NCI-H446 (cell line): ENCODE measurements around the gene BROX.
A peak's percentile ranks its signal among the peaks of the same experiment; 100 is the strongest.
"Not testable (repeated sequence)": the region's sequence is repeated elsewhere in the genome, so short reads cannot be mapped to it uniquely, and the experiment has no call there.

Source experiments
- DNase-seq, 2 experiments: peaks; one replicate each; lab custom pipeline; 2025; lab: John Stamatoyannopoulos, UW

BROX gene

GRCh38 chr1:222732216-222733159 is 20.1 kb downstream of the BROX start:
- DNase-seq: no peak

DNA sequence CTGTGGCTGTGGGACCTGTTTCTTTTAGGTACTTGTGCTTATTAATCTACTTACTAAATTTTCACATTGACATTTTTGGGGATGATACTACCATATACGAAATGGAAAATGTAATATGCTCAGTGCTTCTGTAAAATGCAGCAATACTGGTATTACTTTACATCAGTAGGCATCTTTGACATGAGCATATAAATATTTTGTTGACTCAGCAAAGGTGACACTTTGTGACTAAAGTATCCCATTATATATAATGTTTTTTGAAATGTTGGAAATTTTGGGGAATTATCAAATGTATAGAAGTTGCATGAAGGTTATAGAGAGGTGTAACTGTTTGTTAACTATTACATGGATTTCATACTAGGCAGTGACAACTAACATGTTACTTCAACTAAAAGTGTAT is 22.4 kb downstream of the BROX start:
- no peak for DNase-seq

GRCh38 chr1:222736470-222736869 is 24.1 kb downstream of the BROX start:
- DNase-seq: no peak

GRCh38 chr1:222736972-222737371 is 24.6 kb downstream of the BROX start, which contains the start of gene FAM177B:
Gene FAM177B (plus strand): TSS chr1:222737202. CDS start chr1:222746546, 9,344 bp downstream.
- no peak for DNase-seq

GRCh38 chr1:222739465-222739864 is 27.1 kb downstream of the BROX start:
- DNase-seq: no peak

GRCh38 chr1:222739929-222740328 is 27.6 kb downstream of the BROX start:
- DNase-seq: no peak

- DNase-seq: not testable (repeated sequence)
Measured at GRCh38 chr1:222741630-222742457, 29.5 kb downstream of the BROX start.

- peak in 1 of 2 experiments; percentile 9 for DNase-seq
Measured at GRCh38 chr1:222749927-222750326, 37.6 kb downstream of the BROX start.

DNA sequence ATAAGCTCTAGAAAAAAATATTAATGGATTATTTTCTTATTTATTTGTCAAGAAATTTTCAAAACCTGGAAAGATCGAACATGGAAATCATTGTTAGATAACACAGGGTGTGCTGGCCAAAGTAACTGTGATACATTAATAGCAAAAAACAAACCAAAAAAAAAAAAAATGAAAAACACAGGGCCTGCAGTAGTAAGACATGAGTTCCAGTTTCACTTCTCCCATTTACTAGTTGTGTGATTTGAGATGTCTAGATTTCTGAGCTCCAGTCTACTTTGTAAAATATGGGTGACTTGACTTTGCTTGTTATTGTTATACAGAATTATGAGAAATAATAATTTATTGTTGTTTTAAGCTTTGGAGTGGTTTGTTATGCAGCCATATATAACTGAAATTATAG is 38.3 kb downstream of the BROX start:
- DNase-seq: no peak

- DNase-seq: no peak
Measured at GRCh38 chr1:222751255-222751654, 38.9 kb downstream of the BROX start.

DNA sequence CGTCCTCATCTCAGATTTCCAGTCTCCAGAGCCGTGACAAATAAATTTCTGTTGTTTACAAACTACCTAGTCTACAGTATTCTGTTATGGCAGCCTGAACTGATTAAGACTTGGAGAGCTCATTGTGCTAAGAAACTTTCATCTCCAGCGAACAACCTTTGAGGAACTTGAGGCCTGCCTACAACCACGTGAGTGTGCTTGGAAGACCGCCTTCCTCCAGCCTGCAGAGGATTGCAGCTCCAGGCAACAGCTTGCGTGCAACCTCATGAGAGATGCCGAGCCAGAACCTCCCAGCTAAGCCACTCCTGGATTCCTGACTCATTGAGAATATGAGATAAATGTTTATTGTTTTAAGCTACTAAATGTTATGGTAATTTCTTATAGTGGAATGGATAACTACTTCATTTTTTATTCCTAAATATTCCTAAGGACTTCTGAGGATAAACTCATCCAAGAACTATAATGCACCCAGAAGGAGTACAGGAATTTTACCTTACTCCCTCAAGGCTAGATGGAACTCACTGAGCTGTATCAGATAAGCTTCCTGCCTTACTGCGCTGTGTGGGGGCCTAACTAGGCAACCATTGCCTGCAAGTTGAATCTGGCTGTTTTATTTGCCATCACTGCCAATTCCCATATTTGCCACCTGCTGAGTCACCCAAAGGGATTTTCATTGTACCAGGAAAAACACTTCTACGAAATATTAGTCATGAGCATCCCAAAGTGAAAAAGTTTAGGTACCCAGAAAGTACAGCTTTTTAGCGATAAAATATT is 42.2 kb downstream of the BROX start:
- DNase-seq: no peak

GRCh38 chr1:222757646-222758268 is 45.4 kb downstream of the BROX start:
- DNase-seq: no peak

GRCh38 chr1:222759451-222760035 is 47.2 kb downstream of the BROX start:
- DNase-seq: no peak

- DNase-seq: no peak
Measured at GRCh38 chr1:222761083-222761482, 48.7 kb downstream of the BROX start.

DNA sequence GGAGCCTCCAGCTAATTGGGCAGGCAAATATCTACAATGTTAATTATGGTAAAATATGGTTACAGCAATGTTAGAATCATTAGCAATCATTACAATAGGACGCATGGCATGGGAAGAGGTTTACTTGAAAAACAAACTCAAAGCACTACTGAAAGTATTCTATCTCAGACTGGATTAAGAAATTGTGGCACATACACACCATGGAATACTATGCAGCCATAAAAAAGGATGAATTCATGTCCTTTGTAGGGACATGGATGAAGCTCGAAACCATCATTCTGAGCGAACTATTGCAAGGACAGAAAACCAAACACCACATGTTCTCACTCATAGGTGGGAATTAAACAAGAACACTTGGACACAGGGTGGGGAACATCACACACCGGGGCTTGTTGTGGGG is 49.8 kb downstream of the BROX start:
- DNase-seq: not testable (repeated sequence)

GRCh38 chr1:222767152-222767571 is 54.8 kb downstream of the BROX start:
- DNase-seq: no peak

- no peak for DNase-seq
Measured at GRCh38 chr1:222768592-222768991, 56.2 kb downstream of the BROX start.

- no peak for DNase-seq
Measured at GRCh38 chr1:222769181-222769580, 56.8 kb downstream of the BROX start.

DNA sequence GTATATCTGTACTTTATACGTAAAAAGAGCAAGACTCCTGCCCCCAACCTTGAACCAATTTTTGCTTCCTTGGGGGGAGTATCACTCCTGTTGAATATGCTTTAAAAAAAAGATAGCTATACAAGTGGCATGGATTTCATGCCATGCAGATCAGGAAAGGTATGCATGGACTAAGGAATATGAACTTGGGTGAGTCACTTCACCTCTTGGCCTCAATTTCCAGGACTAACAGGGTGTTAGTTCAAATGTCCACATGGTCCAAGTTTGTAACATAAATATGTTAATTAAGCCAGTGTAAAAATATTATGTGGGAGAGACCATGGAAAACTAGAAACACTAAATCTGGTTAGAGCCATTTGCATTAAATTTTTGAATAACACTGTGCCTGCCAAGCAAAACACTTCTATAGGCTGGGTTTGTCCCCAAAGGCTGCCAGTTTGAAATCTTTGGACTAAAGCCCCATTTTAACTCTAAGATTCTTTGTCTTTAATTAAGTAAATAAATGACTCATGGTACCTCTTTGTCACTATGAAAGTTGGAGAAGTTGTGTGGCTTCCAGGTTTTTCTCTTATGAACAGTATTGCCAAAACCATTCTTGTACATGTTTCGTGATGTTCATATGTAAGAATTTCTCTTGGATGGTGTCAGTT is 57.7 kb downstream of the BROX start:
- DNase-seq: peak in 1 of 2 experiments; percentile 19

GRCh38 chr1:222772996-222773379 is 60.6 kb downstream of the BROX start:
- DNase-seq: peak in 1 of 2 experiments; percentile 66

DNA sequence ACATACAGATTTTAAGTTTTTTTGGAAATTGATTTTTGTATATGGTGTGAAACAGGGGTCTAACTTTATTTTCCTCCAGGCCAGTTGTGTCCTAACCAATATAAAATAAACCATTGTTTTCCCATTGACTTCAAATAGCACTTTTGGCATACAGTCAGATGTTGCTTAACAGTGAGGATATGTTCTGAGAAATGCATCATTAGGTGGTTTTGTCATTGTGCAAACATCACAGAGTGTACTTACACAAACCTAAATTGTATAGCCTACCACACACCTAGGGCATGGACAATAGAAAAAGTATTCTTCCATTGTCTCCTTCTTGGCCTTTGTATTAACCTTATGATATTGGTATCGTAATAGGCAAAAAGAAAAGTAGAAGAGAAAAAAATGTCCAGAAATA is 65.1 kb downstream of the BROX start:
- DNase-seq: no peak
